K562 (cell line): ENCODE measurements around the gene PPM1L. TPM values are rescaled to one million over a fixed set of nuclear protein-coding genes. Genes with fewer than 3 reads are reported as not detected.

Experiments used
- ATAC-seq: fragments of 200-7000 bp; cut with Tn5 transposase; 3 replicates; pipeline ENCODE4 v1.9.1; 2020; ENCODE audit warnings: moderate library complexity
- BruUV-seq: library from RNA; stranded (reverse); fragments of 400-500 nt; replicated peaks from 2 replicates; lab custom pipeline; 2021; lab: Mats Ljungman, UMichigan
- CTCF ChIA-PET: fragments of 300-600 bp; formaldehyde crosslinking; extraction: SDS; loops from one replicate; lab custom pipeline; 2021; ENCODE audit warnings: low intra/inter-chr PET ratio; lab: Yijun Ruan, JAX
- POLR2A ChIA-PET: fragments of 300-600, 350-650 bp; sonication (Branson Sonifier 250); formaldehyde crosslinking; extraction: SDS; loops from one replicate; lab custom pipeline; 2021; ENCODE audit warnings: antibody characterized with exemption, inconsistent platforms; lab: Yijun Ruan, JAX
- DNase-seq, 4 experiments: peaks; one replicate each; pipeline versions ENCODE4 v3.0.0 to v3.0.0-alpha.2; 2011 to 2018; ENCODE audit warnings: low spot score in 3 of 4, mixed read lengths in 3 of 4; ENCODE audit errors: extremely low read depth in 1 of 4
- FAIRE-seq: peaks from 2 replicates; lab custom pipeline; 2011; peaks lifted over from hg19 to GRCh38; lab: Jason Lieb, UNC
- H2AFZ ChIP-seq: 2 replicates; pipeline ENCODE4 v1.6.0; 2011; ENCODE audit warnings: low read depth, low read length, control low read depth, inconsistent platforms
- H3K27ac ChIP-seq: fragments of 200-600 bp; 3 replicates; pipeline ENCODE4 v1.8.0; 2011; ENCODE audit warnings: low read depth, mild to moderate bottlenecking, control low read depth, inconsistent platforms, low read length, moderate library complexity, mixed read lengths; ENCODE audit errors: extremely low read depth
- H3K27me3 ChIP-seq, 2 experiments: fragments of 300-600 bp in 1 of 2; 2 replicates in 1 of 2; 3 replicates in 1 of 2; pipeline versions ENCODE4 v1.6.0 to v1.8.0; 2011; ENCODE audit warnings: inconsistent platforms in 2 of 2, low read length in 2 of 2, mild to moderate bottlenecking in 1 of 2, mixed read lengths in 1 of 2, moderate library complexity in 1 of 2; ENCODE audit not compliant: control insufficient read depth in 2 of 2, insufficient read depth in 2 of 2
- H3K36me3 ChIP-seq: fragments of 300-600 bp; 3 replicates; pipeline ENCODE4 v1.8.0; 2011; ENCODE audit warnings: mild to moderate bottlenecking, low read length, inconsistent platforms; ENCODE audit not compliant: control insufficient read depth, insufficient read depth
- H3K4me1 ChIP-seq, 2 experiments: fragments of 200-600 bp in 1 of 2; replicated peaks in 1 of 2; 2 replicates in 1 of 2; 3 replicates in 1 of 2; pipeline versions ENCODE4 v1.5.1 to v1.8.0; 2011; ENCODE audit warnings: inconsistent platforms in 2 of 2, low read length in 2 of 2, mild to moderate bottlenecking in 1 of 2, mixed read lengths in 1 of 2, moderate library complexity in 1 of 2; ENCODE audit not compliant: control insufficient read depth in 2 of 2, insufficient read depth in 2 of 2
- H3K4me2 ChIP-seq: 2 replicates; pipeline ENCODE4 v1.6.1; 2011; ENCODE audit warnings: low read length, control low read depth, inconsistent platforms, mixed read lengths; ENCODE audit not compliant: insufficient read depth
- H3K4me3 ChIP-seq: fragments of 200-600 bp; sonication (generic), shearing (Covaris generic); 2 replicates; pipeline ENCODE4 v1.5.1; 2016; ENCODE audit warnings: control low read depth, inconsistent platforms
- H3K79me2 ChIP-seq: fragments of 200-600 bp; 3 replicates; pipeline ENCODE4 v1.8.0; 2011; ENCODE audit warnings: low read length, inconsistent platforms; ENCODE audit not compliant: control insufficient read depth, insufficient read depth
- H3K9ac ChIP-seq, 2 experiments: 2 replicates each; pipeline versions ENCODE4 v1.6.0 to v1.6.1; 2011; ENCODE audit warnings: low read depth in 2 of 2, low read length in 2 of 2, control low read depth in 1 of 2, inconsistent platforms in 1 of 2, mild to moderate bottlenecking in 1 of 2, mixed read lengths in 1 of 2; ENCODE audit not compliant: insufficient read depth in 1 of 2
- H3K9me1 ChIP-seq: one replicate; pipeline ENCODE4 v1.6.0; 2011; ENCODE audit warnings: inconsistent platforms, mild to moderate bottlenecking, low read length, moderate library complexity; ENCODE audit not compliant: control insufficient read depth, insufficient read depth
- H3K9me3 ChIP-seq: replicated peaks from 2 replicates; pipeline ENCODE4 v1.5.1; 2011; ENCODE audit warnings: low read depth, low read length, inconsistent platforms; ENCODE audit not compliant: control insufficient read depth, insufficient read depth
- H4K20me1 ChIP-seq: replicated peaks from 2 replicates; pipeline ENCODE4 v1.6.1; 2011; ENCODE audit warnings: low read length, inconsistent platforms, mixed read lengths; ENCODE audit not compliant: control insufficient read depth, insufficient read depth
- CTCF ChIP-seq, 3 experiments: IDR thresholded peaks in 2 of 3; conservative IDR thresholded peaks in 1 of 3; 2 replicates each; pipeline ENCODE4 v1.5.1; 2011 to 2012; ENCODE audit warnings: low read length in 3 of 3, mild to moderate bottlenecking in 3 of 3, control low read depth in 2 of 3, improper control_type of control experiment in 1 of 3, inconsistent platforms in 1 of 3, low read depth in 1 of 3, mixed read lengths in 1 of 3, moderate library complexity in 1 of 3; ENCODE audit not compliant: insufficient read depth in 2 of 3
- MAFG ChIP-seq: fragments of 450-650 bp; conservative IDR thresholded peaks from 2 replicates; pipeline ENCODE4 v1.6.1; 2016; ENCODE audit warnings: missing genetic modification characterization, missing compliant biosample characterization
- MTA2 ChIP-seq: fragments of 450-650 bp; IDR thresholded peaks from 2 replicates; pipeline ENCODE4 v1.6.1; 2016; ENCODE audit warnings: low read depth
- RBFOX2 ChIP-seq: fragments of 200-400 bp; formaldehyde crosslinking; IDR thresholded peaks from 2 replicates; pipeline ENCODE4 v1.6.1; 2017; ENCODE audit warnings: low read depth, mild to moderate bottlenecking, low read length, moderate library complexity
- STAG1 ChIP-seq: sonication (generic); formaldehyde crosslinking; IDR thresholded peaks from 2 replicates; pipeline ENCODE4 v1.5.0; 2020; ENCODE audit warnings: missing genetic modification reagents, borderline replicate concordance
- ZNF280B ChIP-seq: fragments of 250-450 bp; sonication (Bioruptor Pico); IDR thresholded peaks from 2 replicates; pipeline ENCODE4 v1.5.1; 2021; ENCODE audit warnings: mild to moderate bottlenecking
- WGBS: fragments of 100-300 bp; shearing (Covaris generic); methylation state at CpG from one replicate; pipeline ENCODE4 v1.1.6; 2016; ENCODE audit warnings: low coverage, mixed read lengths; ENCODE audit not compliant: insufficient coverage; ENCODE audit errors: missing lambda C conversion rate; 5-methylcytosine and 5-hydroxymethylcytosine counted together
- in situ Hi-C: fragments of 300-500 bp; cut with MboI; formaldehyde crosslinking; loops from 4 replicates; pipeline ENCODE4 v1.15.0; 2018; ENCODE audit warnings: inconsistent platforms, mixed read lengths
- intact Hi-C: fragments of 100-400 bp; cut with micrococcal nuclease; formaldehyde crosslinking; loops from 2 replicates; pipeline ENCODE4 v1.14.2; 2022
- polyA plus RNA-seq, 8 experiments: library from polyadenylated mRNA; depleted of rRNA in 4 of 8; stranded (reverse) in 5 of 8; unstranded in 3 of 8; fragments of >200 nt; fragmentation: Nextera tagmentation in 2 of 8; fragmentation: Illumina TruSeq in 1 of 8; extraction: Ambion mirVana in 2 of 8; extraction: Trizol in 1 of 8; gene quantifications; 2 replicates each; pipeline versions ENCODE4 v1.2.1 to v1.2.3, GENCODE V29; 2011 to 2014; ENCODE audit warnings: inconsistent platforms in 1 of 8, missing spikeins in 1 of 8
- total RNA-seq, 7 experiments: library from RNA; depleted of rRNA in 6 of 7; stranded (reverse); fragments of >200 nt in 6 of 7; fragmentation: Illumina TruSeq in 2 of 7; extraction: Trizol in 2 of 7; gene quantifications; 2 replicates each; pipeline versions ENCODE4 v1.2.1 to v1.2.3, GENCODE V29; 2011 to 2021; ENCODE audit warnings: low replicate concordance in 1 of 7

PPM1L gene
- total and polyA plus RNA-seq, 9 of the 15 experiments (the other 6 are each of a cell fraction or from before 2014, with no cell fraction given), result 0.01 to 0.41 (median 0.14) TPM

- TF ChIP-seq CTCF (IDR thresholded peaks at IDR 0.05 in 2 of 3, conservative IDR thresholded peaks at IDR 0.05 in 1 of 3; ENCODE audit: insufficient read depth in 2 of 3, low read depth in 1 of 3, low read length in 3 of 3), result peak; percentile 18 to 29 (median 23); a peak in 2 of 6 replicates
- TF ChIP-seq, all 486 proteins: peak for 4
Measured at GRCh38 chr3:161096771-161097367, 340.8 kb downstream of the PPM1L start (continued).

DNA sequence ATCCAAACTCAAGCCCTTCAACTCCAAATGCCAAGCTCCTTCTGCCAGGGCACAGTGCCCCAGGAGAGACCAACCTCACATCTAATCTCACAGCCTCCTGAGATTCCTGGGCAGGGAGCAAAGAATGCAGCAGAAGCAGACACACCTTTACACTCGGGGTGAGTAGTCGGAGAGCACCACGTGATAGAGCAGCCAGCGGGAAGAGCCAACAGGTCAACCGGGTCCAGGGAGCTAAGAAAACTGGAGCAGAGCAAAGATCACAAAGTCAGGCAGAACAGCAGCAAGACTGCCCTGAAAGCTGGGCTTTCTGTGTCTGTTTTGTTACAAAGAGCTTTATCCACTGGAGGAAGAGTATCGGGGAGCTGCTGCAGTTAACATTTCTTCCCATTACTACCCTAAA lies 345.0 kb downstream of the PPM1L start:
- no peaks in the 10 kb centered on the region for H3K9me1 ChIP-seq
- TF ChIP-seq ZNF280B (CRISPR knock-in tag) (no peak), STAG1 (CRISPR knock-in tag) (no peak), RBFOX2 (no peak), MAFG (tag) (no peak), MTA2 (no peak)
- TF ChIP-seq, all 486 proteins: peak for 0
- intact Hi-C loops (no loop called here), in situ Hi-C loops (no loop called here)
- no peaks in the 10 kb centered on the region for H3K79me2 ChIP-seq
- DNase-seq (no peak), ATAC-seq (no peak), FAIRE-seq (no peak)
- H3K27me3 ChIP-seq, result peaks cover 6 to 26% of the 10 kb centered on the region in 2 experiments; a peak in 4 of 5 replicates
- peaks cover 0 to 10% of the 10 kb centered on the region in 2 experiments; a peak in 2 of 5 replicates for H3K4me1 ChIP-seq
- H3K9ac ChIP-seq, result no peak overlapping the region
- no peak overlapping the region for H3K4me2 ChIP-seq
- H4K20me1 ChIP-seq, result no peaks in the 10 kb centered on the region
- 5% methylated on average over 6 of the region's 6 CpGs for WGBS
- ChIA-PET POLR2A (no interaction called here), CTCF (no interaction called here)
- no peaks in the 10 kb centered on the region for H3K9me3 ChIP-seq
- BruUV-seq, result no TSS peak
- no peak overlapping the region for H2AFZ ChIP-seq
- no peaks in the 10 kb centered on the region for H3K36me3 ChIP-seq
- no peak overlapping the region for H3K27ac ChIP-seq
- H3K4me3 ChIP-seq, result no peak overlapping the region
